ENCODE results near the gene ARMCX2.
A peak's percentile ranks its signal among the peaks of the same experiment; 100 is the strongest.
"Not testable (repeated sequence)": the region's sequence is repeated elsewhere in the genome, so short reads cannot be mapped to it uniquely, and the experiment has no call there.

ARMCX2 gene

GRCh38 chrX:101659601-101660063, at the start of gene ARMCX2:
Gene ARMCX2 (minus strand): TSS chrX:101659850. CDS start chrX:101657588, 2,262 bp downstream.
- DNase-seq (ENCODE audit: low spot score): no peak

- no peak for DNase-seq (ENCODE audit: low spot score)
Observed at GRCh38 chrX:101709384-101709783, 49.7 kb upstream of the ARMCX2 start.

- DNase-seq (ENCODE audit: low spot score): no peak
Observed at GRCh38 chrX:101708163-101708562, 48.5 kb upstream of the ARMCX2 start.

- DNase-seq (ENCODE audit: low spot score): no peak
Observed at GRCh38 chrX:101693476-101693875, 33.8 kb upstream of the ARMCX2 start.

GRCh38 chrX:101691835-101692234, 32.2 kb upstream of the ARMCX2 start:
- DNase-seq (ENCODE audit: low spot score): no peak

GRCh38 chrX:101686574-101686973, 26.9 kb upstream of the ARMCX2 start:
- no peak for DNase-seq (ENCODE audit: low spot score)

GRCh38 chrX:101685923-101686322, 26.3 kb upstream of the ARMCX2 start:
- no peak for DNase-seq (ENCODE audit: low spot score)

- DNase-seq (ENCODE audit: low spot score): no peak
Observed at GRCh38 chrX:101682723-101683122, 23.1 kb upstream of the ARMCX2 start.

- no peak for DNase-seq (ENCODE audit: low spot score)
Observed at GRCh38 chrX:101677028-101677427, 17.4 kb upstream of the ARMCX2 start.

GRCh38 chrX:101676571-101676970, 16.9 kb upstream of the ARMCX2 start:
- DNase-seq (ENCODE audit: low spot score): no peak

- DNase-seq (ENCODE audit: low spot score): no peak
Observed at GRCh38 chrX:101668143-101668542, 8.5 kb upstream of the ARMCX2 start.

- peak; percentile 32 for DNase-seq (ENCODE audit: low spot score)
Observed at GRCh38 chrX:101658661-101659491, 774 bp downstream of the ARMCX2 start.

GRCh38 chrX:101657495-101657894, 2.2 kb downstream of the ARMCX2 start:
- no peak for DNase-seq (ENCODE audit: low spot score)

GRCh38 chrX:101656817-101657216, 2.8 kb downstream of the ARMCX2 start:
- DNase-seq (ENCODE audit: low spot score): no peak

- no peak for DNase-seq (ENCODE audit: low spot score)
Observed at GRCh38 chrX:101655534-101655933, 4.1 kb downstream of the ARMCX2 start.

GRCh38 chrX:101647716-101648115, 11.9 kb downstream of the ARMCX2 start:
- DNase-seq (ENCODE audit: low spot score): not testable (repeated sequence)

GRCh38 chrX:101642093-101642492, 17.6 kb downstream of the ARMCX2 start:
- no peak for DNase-seq (ENCODE audit: low spot score)

GRCh38 chrX:101639583-101639982, 20.1 kb downstream of the ARMCX2 start:
- no peak for DNase-seq (ENCODE audit: low spot score)

GRCh38 chrX:101619364-101619763, 40.3 kb downstream of the ARMCX2 start:
- no peak for DNase-seq (ENCODE audit: low spot score)

- DNase-seq (ENCODE audit: low spot score): peak; percentile 77
Observed at GRCh38 chrX:101617211-101618191, 42.1 kb downstream of the ARMCX2 start, which contains the start of gene ARMCX6. Gene ARMCX6 (minus strand): TSS chrX:101618000. CDS start chrX:101616620, 1,380 bp downstream.

GRCh38 chrX:101605728-101606127, 53.9 kb downstream of the ARMCX2 start:
- no peak for DNase-seq (ENCODE audit: low spot score)
